Ureter (tissue), 1 donor: ENCODE results near the gene PDIK1L. TPM values are rescaled to one million over a fixed set of nuclear protein-coding genes. Genes with fewer than 3 reads are reported as not detected.

Experiments used
- DNase-seq: peaks from one replicate; pipeline ENCODE4 v3.0.0-alpha.2; 2020; ENCODE audit warnings: low spot score
- total RNA-seq: library from RNA; stranded (reverse); gene quantifications from one replicate; pipeline ENCODE4 v1.2.4, GENCODE V29; 2023
- donor health status: DM: yes; HTN: yes; CAD: no.

Gene PDIK1L
- total RNA-seq, 1 donor from 2014 or later = 21.8 TPM

DNA sequence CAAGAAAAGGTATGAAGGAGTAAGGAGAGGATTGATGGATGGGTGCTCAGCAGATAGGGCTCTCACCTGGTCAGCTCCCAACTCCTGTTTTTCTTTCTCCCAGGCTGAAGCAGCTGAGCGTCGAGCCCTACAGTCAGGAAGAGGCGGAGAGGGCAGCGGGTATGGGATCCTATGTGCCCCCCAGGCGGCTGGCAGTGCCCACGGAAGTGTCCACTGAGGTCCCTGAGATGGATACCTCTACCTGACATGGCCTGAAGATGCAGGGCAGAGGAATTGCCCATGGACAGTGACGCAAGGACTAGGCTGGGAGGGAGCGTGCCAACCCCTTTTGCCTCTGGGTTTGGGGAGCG is 58.8 kb downstream of the PDIK1L start:
- DNase-seq = no peak

DNA sequence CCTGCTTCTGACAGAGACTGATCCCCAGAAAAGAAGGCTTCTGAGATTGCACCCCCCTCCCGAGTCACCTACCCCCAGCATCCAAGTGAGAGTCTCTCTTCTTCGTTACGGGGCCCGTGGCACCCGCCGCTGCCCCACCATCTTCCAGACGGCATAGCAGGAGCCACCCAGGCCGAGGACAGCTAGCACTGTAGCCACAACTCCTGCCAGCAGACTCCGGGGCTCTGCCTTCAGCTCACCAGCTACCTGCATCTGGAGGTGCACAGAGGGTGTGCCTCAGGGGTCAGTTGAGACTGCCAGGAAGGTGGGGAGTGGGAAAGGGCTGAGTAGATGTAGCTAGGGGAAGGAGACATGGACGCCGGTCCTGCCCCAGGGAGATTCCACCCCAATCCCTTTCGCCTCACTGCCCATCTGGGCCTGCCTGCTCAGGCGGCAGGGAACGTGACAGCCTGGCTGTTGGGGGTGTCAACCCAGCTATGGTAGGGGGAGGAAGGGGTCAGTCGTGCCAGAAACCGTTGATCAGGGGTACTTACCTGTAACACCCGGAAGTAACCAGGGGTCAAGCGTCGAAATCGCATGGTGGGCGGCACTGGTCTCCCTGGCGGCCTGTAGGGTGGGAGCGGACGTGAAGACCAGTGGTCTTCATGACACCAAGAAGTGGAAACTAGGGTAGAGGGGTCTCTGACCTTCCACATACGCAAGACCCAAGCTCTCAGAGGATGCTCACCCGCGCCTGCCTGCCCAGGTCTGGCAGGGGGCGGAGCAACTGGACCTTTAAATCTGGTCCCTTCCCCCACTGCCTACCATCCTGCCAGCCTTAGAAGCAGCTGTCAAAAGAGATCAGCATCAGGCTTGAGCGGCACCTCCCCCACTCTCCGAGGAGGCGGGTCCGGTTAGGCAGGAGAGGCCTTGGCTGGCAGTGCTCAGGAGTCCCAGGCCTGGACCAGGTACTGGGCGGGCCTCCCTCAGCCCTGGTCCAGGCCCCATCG is 59.8 kb downstream of the PDIK1L start, which contains the start of gene ZNF593OS:
Gene ZNF593OS (minus strand): TSS at position 749 of the 989 bp plus-strand sequence. CDS start 171 bp downstream, at position 578.
- no peak for DNase-seq

Other genes starting within 250 kb of the PDIK1L start
- 60.8 TPM for gene PAQR7, start 236.1 kb upstream of the PDIK1L start, total RNA-seq
- gene STMN1, start 205.4 kb upstream of the PDIK1L start, total RNA-seq = 31.2 TPM
- gene PAFAH2, start 113.8 kb upstream of the PDIK1L start, total RNA-seq = 12.3 TPM
- gene EXTL1, start 90.0 kb upstream of the PDIK1L start, total RNA-seq = 0.23 TPM
- 20.6 TPM for gene SLC30A2, start 65.7 kb upstream of the PDIK1L start, total RNA-seq
- gene TRIM63, start 44.2 kb upstream of the PDIK1L start, total RNA-seq = 0.49 TPM
- 7.9 TPM for gene FAM110D, start 47.3 kb downstream of the PDIK1L start, total RNA-seq
- not detected for gene C1orf232, start 57.1 kb downstream of the PDIK1L start, total RNA-seq
- 43.2 TPM for gene ZNF593, start 58.1 kb downstream of the PDIK1L start, total RNA-seq
- not detected for gene ZNF593OS, start 60.0 kb downstream of the PDIK1L start, total RNA-seq
- 40.6 TPM for gene CNKSR1, start 65.7 kb downstream of the PDIK1L start, total RNA-seq
- not detected for gene CATSPER4, start 78.8 kb downstream of the PDIK1L start, total RNA-seq
- gene CEP85, start 122.4 kb downstream of the PDIK1L start, total RNA-seq = 13.1 TPM
- gene SH3BGRL3, start 168.3 kb downstream of the PDIK1L start, total RNA-seq = 145 TPM
- gene UBXN11, start 194.8 kb downstream of the PDIK1L start, total RNA-seq = 30.3 TPM
- 9.8 TPM for gene CD52, start 206.1 kb downstream of the PDIK1L start, total RNA-seq
- gene CRYBG2, start 242.3 kb downstream of the PDIK1L start, total RNA-seq = 25.2 TPM